Stimulated activated CD8-positive, alpha-beta memory T cell treated with anti-CD3 and anti-CD28 coated beads, Interleukin-7, amount 100 ng/mL, for 24 hours (primary cell): Measurements from ENCODE around the gene MGA.
A peak's percentile ranks its signal among the peaks of the same experiment; 100 is the strongest.
"Not testable (repeated sequence)": the region's sequence is repeated elsewhere in the genome, so short reads cannot be mapped to it uniquely, and the experiment has no call there.

Experiments
- DNase-seq: peaks from one replicate; pipeline ENCODE4 v3.0.0-alpha.2; 2020; ENCODE audit warnings: low read depth

MGA gene

DNA sequence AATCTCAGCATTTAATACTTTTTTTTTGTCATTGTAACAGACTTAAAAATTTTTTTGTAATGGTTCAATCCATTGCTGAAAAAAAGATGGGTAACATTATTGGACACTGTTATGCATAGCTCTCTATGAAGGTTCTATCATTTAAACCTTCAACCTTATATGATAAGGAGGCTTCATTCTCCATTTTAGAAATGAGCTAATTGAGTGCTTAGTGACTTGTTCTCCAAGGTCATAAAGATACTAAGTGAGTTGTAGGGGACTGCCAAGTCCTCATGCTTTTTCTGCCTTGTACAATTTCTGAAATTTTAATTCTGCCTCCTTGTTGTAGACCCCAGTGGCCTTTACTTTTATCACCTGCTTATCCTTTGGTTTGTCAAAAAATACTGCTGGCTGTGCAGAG is 56.7 kb downstream of the MGA start:
- DNase-seq, result no peak

GRCh38 chr15:41727143-41727542 is 66.9 kb downstream of the MGA start:
- DNase-seq, result no peak

GRCh38 chr15:41728061-41728460 is 67.9 kb downstream of the MGA start:
- DNase-seq, result not testable (repeated sequence)

- no peak for DNase-seq
These were observed 70.3 kb downstream of the MGA start for GRCh38 chr15:41730543-41730942.

- no peak for DNase-seq
These were observed 72.3 kb downstream of the MGA start for GRCh38 chr15:41732483-41732882.

DNA sequence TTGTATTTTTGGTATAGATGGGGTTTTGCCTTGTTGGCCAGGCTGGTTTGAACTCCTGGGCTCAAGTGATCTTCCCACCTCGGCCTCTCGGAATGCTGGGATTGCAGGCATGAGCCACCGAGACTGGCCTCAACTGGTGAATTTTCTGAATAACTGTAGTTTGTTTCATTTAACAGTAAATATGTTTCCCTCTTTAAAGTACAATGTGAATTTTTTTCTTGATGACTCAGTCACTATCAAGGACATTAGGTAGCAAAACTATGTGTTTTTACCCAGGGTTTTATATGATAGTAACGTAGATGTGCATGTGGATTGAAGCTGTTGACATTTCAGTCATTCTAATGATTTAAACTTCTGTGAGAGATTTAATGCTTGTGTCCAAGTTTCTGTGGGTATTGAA is 73.9 kb downstream of the MGA start:
- DNase-seq, result no peak

DNA sequence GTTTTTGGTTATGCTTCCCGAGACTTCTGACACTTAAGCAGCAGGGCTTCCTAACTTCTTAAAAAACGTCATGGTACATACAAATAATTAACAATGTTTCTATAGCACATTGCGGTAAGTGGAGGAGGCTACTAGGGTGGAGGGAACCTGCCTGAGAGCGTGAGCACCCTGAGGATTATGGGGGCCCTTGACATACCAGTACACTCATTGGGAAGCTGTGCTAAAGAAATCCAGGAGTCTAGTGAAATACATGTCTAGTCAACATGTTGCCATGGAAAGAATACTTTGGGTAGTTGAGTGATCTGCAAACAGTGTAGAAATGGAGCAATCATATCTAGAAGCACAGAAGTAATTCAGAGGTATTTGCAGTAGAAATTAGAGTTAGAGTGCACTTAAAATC is 74.8 kb downstream of the MGA start:
- DNase-seq, result no peak

DNA sequence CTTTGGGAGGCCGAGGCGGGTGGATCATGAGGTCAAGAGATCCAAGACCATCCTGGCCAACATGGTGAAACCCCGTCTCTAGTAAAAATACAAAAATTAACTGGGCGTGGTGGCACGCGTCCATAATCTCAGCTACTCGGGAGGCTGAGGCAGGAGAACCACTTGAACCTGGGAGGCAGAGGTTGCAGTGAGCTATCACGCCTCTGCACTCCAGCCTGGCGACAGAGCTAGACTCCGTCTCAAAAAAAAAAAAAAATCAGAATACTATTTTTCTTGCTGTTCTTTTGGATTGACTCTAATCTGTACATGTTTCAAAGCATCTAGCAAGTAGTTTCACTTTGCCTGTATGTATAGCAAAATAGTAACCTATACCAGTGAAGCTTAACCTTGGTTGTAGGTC is 75.3 kb downstream of the MGA start:
- not testable (repeated sequence) for DNase-seq

- no peak for DNase-seq
These were observed 86.6 kb downstream of the MGA start for GRCh38 chr15:41746802-41747201.

- no peak for DNase-seq
These were observed 96.0 kb downstream of the MGA start for GRCh38 chr15:41756198-41756597.

GRCh38 chr15:41772720-41773331 is 112.6 kb downstream of the MGA start:
- DNase-seq, result no peak

GRCh38 chr15:41773332-41773728 is 113.1 kb downstream of the MGA start:
- DNase-seq, result no peak

GRCh38 chr15:41773729-41774061 is 113.5 kb downstream of the MGA start:
- DNase-seq, result no peak

DNA sequence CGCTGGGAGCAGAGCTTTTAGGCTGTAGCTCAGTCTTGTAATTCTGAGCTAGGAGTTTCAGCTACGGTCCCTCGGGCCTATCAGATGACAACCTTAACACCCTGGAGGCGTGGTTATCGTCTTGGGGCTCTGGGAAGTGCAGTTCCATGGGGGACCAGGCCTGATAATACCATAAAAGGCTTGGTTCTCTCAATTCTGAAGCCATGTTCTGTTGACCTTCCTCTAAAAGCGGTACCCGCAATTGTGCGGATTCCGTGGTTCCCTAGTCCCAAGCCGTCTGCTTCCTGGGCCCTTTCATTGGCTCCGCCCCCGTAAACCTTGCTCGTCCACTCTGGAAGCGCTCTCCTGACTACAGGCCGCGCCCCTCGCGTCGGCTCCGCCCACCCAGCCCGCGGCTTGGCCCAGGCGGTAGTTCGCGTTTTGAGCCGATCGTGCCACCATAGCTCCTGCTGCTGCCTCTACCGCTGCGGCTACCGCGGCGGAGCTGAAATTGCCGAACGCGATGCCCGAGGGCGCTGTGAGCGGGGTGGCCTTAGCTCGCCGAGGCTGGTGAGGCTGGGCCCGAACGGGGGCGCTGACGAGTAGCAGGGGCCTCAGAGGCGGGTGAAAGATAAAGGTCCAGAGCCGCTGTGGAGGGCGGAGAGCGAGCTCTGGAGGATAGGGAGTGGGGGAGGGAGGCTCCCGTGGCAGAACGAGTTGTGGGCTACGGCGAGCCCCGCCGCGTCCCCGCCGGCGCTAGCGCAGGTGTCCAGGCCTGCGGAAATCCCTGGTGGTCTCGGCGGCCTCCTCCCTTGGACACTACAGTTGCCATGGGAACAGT is 114.1 kb downstream of the MGA start, which contains the start of gene MAPKBP1:
Gene MAPKBP1, plus strand, starts transcription at position 423 of the 820 bp plus-strand sequence. CDS start 792 bp downstream, outside the sequence.
- DNase-seq, result peak; percentile 88

DNA sequence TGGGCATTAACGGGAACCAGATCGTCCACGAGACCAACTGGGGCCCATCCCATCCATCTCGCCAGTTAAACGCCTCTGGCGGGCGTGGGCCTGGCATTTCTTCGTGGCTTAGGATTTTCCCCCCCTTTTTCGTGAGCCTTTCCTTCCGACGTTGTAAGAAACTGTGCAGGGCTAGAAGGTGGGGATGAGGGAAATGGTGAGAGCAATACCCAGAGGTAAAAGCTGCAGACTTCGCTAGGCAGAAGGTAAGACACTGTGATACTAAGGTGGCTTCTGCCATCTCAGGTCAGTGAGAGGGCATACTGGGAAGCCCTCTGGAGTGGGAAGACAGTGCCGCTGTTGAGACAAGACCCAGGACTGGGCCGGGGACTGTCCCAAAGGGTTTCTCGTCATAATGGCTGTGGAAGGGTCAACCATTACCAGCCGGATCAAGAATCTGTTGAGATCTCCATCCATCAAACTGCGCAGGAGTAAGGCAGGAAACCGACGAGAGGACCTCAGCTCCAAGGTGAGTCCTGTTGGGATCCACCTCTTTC is 114.7 kb downstream of the MGA start:
- DNase-seq, result no peak

DNA sequence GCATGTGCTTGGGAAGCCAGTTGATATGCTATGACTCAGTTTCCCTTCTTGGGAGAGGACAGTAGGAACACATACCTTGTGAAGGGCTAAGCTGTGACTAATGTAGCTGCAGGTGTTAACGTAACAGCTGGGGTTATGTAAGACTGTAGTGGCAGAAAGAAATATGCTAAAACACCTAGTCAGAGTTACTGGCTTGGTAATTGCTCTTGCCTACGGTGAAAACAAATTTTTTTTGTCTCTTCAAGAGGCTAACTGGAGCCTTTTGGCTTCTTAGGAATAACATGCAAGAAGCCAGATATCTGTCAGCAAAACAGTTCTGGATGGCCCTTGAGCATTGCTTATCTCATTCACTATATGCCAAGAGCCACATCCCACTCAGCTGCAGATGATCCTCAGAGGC is 115.4 kb downstream of the MGA start:
- no peak for DNase-seq

DNA sequence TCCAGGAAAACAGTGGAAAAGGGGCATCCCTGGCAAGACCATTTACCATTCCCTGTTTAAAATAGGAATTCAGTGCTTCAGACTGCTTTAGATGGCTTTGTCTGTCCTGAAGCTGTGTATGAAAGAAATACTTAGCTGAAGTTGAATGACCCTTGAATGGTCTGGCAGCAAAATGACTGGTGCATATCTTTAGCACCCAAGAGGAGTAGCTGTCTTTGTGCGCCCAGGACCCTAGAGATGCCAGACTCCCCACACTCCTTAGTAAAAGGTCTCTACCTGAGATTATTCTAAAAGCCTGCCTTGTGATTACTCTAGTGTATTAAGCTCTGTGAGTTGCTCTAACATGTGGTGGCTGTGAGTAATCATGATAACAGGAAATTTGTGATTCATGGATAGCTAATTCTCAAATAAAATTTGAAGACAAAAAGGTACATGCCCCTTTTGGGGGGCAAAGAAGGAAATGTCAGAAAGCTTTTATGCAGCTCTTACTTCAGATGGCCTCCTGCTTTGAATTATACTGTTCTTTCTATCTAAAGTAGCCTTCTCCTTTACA is 117.3 kb downstream of the MGA start:
- no peak for DNase-seq

DNA sequence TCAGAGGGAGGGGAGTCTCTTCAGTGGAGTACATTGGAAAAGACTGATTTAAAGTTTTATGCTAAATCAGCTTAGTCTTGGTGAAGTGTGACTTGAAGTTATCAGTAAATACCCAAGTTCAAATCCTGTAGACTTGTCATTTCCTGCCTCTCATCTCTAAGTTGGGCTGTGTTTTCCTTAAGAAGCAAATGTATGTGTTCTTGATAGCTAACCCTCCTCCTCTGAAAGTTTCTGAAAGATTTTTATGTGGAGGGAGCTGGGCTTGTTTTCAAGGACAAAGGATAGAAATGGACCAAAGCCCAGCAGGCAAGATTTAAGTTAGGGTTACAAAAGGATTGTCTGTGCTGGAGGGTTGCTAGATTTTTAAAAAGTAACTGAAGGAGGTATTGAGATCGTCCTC is 118.3 kb downstream of the MGA start:
- no peak for DNase-seq

GRCh38 chr15:41779662-41780157 is 119.5 kb downstream of the MGA start:
- no peak for DNase-seq

- no peak for DNase-seq
These were observed 120.1 kb downstream of the MGA start for GRCh38 chr15:41780266-41780665.

DNA sequence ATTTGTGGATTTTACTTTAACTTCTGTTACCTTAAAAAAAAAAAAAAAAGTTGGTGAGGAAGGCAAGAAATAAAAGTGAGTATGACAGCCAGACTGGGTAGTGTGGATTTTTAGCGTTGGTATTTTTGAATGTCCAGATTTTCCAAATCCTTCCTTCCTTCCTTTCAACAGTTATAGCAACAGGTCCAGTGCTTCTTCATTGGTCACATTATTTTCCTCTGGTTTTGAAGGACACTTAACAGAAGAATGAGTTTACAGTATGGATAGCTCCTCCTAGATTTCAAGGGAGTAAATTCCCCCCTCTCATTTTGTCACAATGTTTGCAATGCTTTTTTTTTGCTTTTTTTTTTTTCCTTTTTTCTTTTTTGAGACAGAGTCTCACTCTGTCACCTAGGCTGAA is 120.5 kb downstream of the MGA start:
- DNase-seq, result no peak

DNA sequence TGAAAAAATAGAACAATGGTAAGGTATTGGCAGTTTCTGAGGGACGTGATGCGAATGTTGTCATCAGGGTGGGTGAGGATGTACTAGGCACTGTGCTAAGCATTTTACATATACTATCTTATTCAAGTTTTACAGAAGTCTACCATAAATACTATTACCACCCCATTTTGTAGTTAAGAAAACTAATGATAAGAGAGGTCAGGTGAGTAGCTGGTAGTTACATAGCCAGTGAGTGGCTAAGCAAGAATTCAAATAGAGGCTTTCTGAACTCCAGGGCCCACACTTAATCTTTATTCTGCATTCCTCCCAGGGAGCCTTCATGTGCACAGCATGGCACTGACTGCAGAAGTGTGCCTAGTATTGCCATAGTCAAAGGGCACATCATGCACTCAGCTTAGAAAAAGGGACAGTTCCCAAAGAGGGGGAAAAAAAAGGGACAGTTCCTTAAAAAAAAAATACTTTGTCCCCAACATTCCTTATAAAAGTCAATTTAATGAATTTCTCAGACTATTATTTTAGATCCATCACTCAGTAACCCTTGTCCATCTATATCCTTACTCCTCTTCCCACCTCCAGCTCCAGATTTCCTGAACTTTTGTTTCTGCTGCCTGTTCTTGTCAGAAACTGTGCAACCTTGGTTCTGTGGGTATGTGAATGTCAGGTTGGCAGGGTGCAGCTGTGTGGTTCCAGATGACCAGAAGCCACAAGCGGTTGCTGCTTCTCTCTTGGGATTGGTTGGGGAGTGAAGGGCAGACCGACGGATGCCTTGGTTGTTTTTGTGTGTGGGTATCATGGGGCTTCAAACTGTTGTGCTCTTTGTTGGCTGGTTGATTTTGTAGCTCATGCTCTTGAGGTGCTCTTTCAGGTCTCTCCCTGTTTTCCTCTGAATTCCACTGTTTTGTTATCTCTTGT is 122.4 kb downstream of the MGA start:
- no peak for DNase-seq
